ENCODE measurements around the gene PRKAG2. TPM values are rescaled to one million over a fixed set of nuclear protein-coding genes. Genes with fewer than 3 reads are reported as not detected.
A peak's percentile ranks its signal among the peaks of the same experiment; 100 is the strongest.

The PRKAG2 gene
- total RNA-seq, 1 donor from 2014 or later = 17.5 TPM

GRCh38 chr7:151727579-151728285, 149.2 kb downstream of the PRKAG2 start:
- peak in 1 of 2 donors; percentile 94 for DNase-seq (ENCODE audit: low read depth in 2 of 2)

GRCh38 chr7:151726652-151727578, 150.0 kb downstream of the PRKAG2 start:
- DNase-seq (ENCODE audit: low read depth in 2 of 2) = no peak

- DNase-seq (ENCODE audit: low read depth in 2 of 2) = no peak
Measured at GRCh38 chr7:151725844-151726651, 150.9 kb downstream of the PRKAG2 start.

GRCh38 chr7:151724920-151725584, 151.9 kb downstream of the PRKAG2 start:
- no peak for DNase-seq (ENCODE audit: low read depth in 2 of 2)

- DNase-seq (ENCODE audit: low read depth in 2 of 2) = no peak
Measured at GRCh38 chr7:151724250-151724915, 152.5 kb downstream of the PRKAG2 start.

- no peak for DNase-seq (ENCODE audit: low read depth in 2 of 2)
Measured at GRCh38 chr7:151723321-151723720, 153.6 kb downstream of the PRKAG2 start.

- no peak for DNase-seq (ENCODE audit: low read depth in 2 of 2)
Measured at GRCh38 chr7:151722533-151722932, 154.4 kb downstream of the PRKAG2 start.

GRCh38 chr7:151721694-151722093, 155.2 kb downstream of the PRKAG2 start:
- no peak for DNase-seq (ENCODE audit: low read depth in 2 of 2)

GRCh38 chr7:151721236-151721635, 155.7 kb downstream of the PRKAG2 start:
- DNase-seq (ENCODE audit: low read depth in 2 of 2) = no peak

- no peak for DNase-seq (ENCODE audit: low read depth in 2 of 2)
Measured at GRCh38 chr7:151720280-151720679, 156.6 kb downstream of the PRKAG2 start.

- no peak for DNase-seq (ENCODE audit: low read depth in 2 of 2)
Measured at GRCh38 chr7:151719897-151720242, 157.0 kb downstream of the PRKAG2 start.

- no peak for DNase-seq (ENCODE audit: low read depth in 2 of 2)
Measured at GRCh38 chr7:151719031-151719896, 157.7 kb downstream of the PRKAG2 start.

- DNase-seq (ENCODE audit: low read depth in 2 of 2) = no peak
Measured at GRCh38 chr7:151717918-151718317, 159.0 kb downstream of the PRKAG2 start.

- no peak for DNase-seq (ENCODE audit: low read depth in 2 of 2)
Measured at GRCh38 chr7:151717415-151717814, 159.5 kb downstream of the PRKAG2 start.

GRCh38 chr7:151716323-151716722, 160.6 kb downstream of the PRKAG2 start:
- DNase-seq (ENCODE audit: low read depth in 2 of 2) = no peak

GRCh38 chr7:151715666-151716315, 161.1 kb downstream of the PRKAG2 start:
- DNase-seq (ENCODE audit: low read depth in 2 of 2) = no peak

- DNase-seq (ENCODE audit: low read depth in 2 of 2) = no peak
Measured at GRCh38 chr7:151714201-151714600, 162.7 kb downstream of the PRKAG2 start.

GRCh38 chr7:151712810-151713125, 164.1 kb downstream of the PRKAG2 start:
- no peak for DNase-seq (ENCODE audit: low read depth in 2 of 2)
